ENCODE data around the gene PDS5A.

- TF ChIP-seq CTCF (conservative IDR thresholded peaks at IDR 0.05) (no peak), EZH2 (IDR thresholded peaks at IDR 0.05; ENCODE audit: low read depth) (no peak)
Observed at GRCh38 chr4:39825741-39826231, 151.9 kb downstream of the PDS5A start.

Data from PC-9 (cell line).